Immature natural killer cell (primary cell): ENCODE measurements around the gene DISC1. TPM values are rescaled to one million over a fixed set of nuclear protein-coding genes. Genes with fewer than 3 reads are reported as not detected.

Experiments
- DNase-seq, 3 donors: peaks; one replicate each; pipeline ENCODE4 v3.0.0; 2022; ENCODE audit warnings: mixed read lengths in 1 of 3
- H3K27ac Mint-ChIP-seq, 6 donors: one replicate each; pipeline ENCODE4 v1.8.0; 2020; ENCODE audit warnings: mixed read lengths in 6 of 6, mild to moderate bottlenecking in 5 of 6, inconsistent platforms in 4 of 6, moderate library complexity in 3 of 6
- H3K27me3 Mint-ChIP-seq, 3 donors: one replicate each; pipeline ENCODE4 v1.8.0; 2020 to 2021; ENCODE audit warnings: low read depth in 3 of 3, mild to moderate bottlenecking in 3 of 3, mixed read lengths in 3 of 3, moderate library complexity in 3 of 3, inconsistent platforms in 1 of 3
- H3K36me3 Mint-ChIP-seq, 3 donors: one replicate each; pipeline ENCODE4 v1.8.0; 2020; ENCODE audit warnings: mixed read lengths in 3 of 3, inconsistent platforms in 2 of 3, mild to moderate bottlenecking in 2 of 3
- H3K4me1 Mint-ChIP-seq, 2 donors: one replicate each; pipeline ENCODE4 v1.8.0; 2020; ENCODE audit warnings: inconsistent platforms in 2 of 2, mild to moderate bottlenecking in 2 of 2, mixed read lengths in 2 of 2, moderate library complexity in 1 of 2
- H3K4me3 Mint-ChIP-seq, 5 donors: one replicate each; pipeline ENCODE4 v1.8.0; 2020; ENCODE audit warnings: mild to moderate bottlenecking in 5 of 5, mixed read lengths in 5 of 5, inconsistent platforms in 3 of 5, moderate library complexity in 3 of 5
- H3K9me3 Mint-ChIP-seq, 6 donors: one replicate each; pipeline ENCODE4 v1.8.0; 2020; ENCODE audit warnings: mild to moderate bottlenecking in 6 of 6, mixed read lengths in 6 of 6, inconsistent platforms in 4 of 6, moderate library complexity in 3 of 6
- polyA plus RNA-seq, 3 donors: library from polyadenylated mRNA; unstranded; fragments of 300-500 nt; fragmentation: Illumina TruSeq; gene quantifications; one replicate each; pipeline ENCODE4 v1.2.3, GENCODE V29; 2021

Gene DISC1
- polyA plus RNA-seq, 3 donors from 2014 or later, result 1.1 to 1.3 TPM; not detected in 1

DNA sequence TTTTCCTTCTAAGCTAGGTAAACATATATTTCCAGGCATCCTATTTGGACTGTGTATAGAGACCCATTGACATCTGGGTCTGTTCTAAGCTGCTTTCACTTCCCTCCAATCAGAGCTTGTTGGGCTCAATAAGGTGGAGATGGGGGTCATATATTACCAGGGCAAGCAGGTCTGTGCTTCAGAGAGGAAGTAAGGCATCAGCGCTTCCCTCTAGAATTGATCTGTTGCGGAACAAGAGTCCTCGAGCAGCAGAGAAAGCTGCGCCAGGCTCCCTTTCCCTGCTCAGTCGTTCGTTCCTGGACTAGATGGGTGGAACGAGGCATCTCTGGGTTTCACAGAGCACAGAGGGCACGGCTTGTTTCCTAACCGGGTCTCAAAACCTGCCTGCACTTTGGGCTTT lies 63.5 kb downstream of the DISC1 start:
- peaks cover 0 to 3% (median 0%) of the 10 kb centered on the region in 3 donors for H3K27me3 Mint-ChIP-seq
- no peak for DNase-seq
- H3K9me3 Mint-ChIP-seq, result peaks cover 0 to 8% (median 5%) of the 10 kb centered on the region in 6 donors
- H3K36me3 Mint-ChIP-seq, result peaks cover 11 to 16% (median 11%) of the 10 kb centered on the region in 3 donors
- peaks cover 0 to 4% of the 10 kb centered on the region in 2 donors for H3K4me1 Mint-ChIP-seq
- H3K27ac Mint-ChIP-seq, result no peak overlapping the region
- no peak overlapping the region for H3K4me3 Mint-ChIP-seq

DNA sequence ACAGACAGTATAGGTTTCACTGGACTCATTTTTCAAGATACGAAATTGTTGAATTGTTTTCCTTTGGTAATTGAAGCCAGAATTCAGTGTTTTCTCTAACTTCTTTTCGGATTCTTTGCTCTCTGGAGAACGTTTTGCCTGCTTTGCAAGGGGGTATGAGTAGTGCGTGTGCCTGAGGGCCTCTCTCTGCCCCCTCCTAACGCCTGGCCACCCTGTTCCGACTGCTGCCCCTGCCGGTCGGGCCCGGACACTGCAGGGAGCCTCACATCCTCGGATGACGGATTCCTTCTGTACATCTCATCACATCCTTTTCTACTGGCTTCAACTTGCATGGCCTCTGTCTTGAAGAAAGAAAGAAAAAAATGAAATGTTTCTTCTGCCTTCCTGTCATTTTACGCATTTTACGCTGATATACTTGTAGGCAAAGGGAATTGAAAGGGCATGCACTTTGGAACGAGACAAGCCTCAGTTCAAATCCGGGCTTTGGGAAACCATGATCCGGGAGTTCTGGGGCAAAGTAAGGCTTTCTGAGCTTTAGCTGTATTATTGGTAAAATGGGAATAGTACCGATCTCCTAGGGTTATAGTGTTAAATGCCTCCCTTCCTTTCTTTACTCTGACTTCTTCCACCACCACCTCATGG lies 65.1 kb downstream of the DISC1 start:
- peaks cover 0 to 5% (median 2%) of the 10 kb centered on the region in 6 donors for H3K9me3 Mint-ChIP-seq
- no peak for DNase-seq
- H3K27ac Mint-ChIP-seq, result no peak overlapping the region
- peaks cover 0 to 3% (median 0%) of the 10 kb centered on the region in 3 donors for H3K27me3 Mint-ChIP-seq
- H3K36me3 Mint-ChIP-seq, result peaks cover 9 to 15% (median 13%) of the 10 kb centered on the region in 3 donors
- H3K4me1 Mint-ChIP-seq, result peaks cover 0 to 5% of the 10 kb centered on the region in 2 donors
- H3K4me3 Mint-ChIP-seq, result no peak overlapping the region

DNA sequence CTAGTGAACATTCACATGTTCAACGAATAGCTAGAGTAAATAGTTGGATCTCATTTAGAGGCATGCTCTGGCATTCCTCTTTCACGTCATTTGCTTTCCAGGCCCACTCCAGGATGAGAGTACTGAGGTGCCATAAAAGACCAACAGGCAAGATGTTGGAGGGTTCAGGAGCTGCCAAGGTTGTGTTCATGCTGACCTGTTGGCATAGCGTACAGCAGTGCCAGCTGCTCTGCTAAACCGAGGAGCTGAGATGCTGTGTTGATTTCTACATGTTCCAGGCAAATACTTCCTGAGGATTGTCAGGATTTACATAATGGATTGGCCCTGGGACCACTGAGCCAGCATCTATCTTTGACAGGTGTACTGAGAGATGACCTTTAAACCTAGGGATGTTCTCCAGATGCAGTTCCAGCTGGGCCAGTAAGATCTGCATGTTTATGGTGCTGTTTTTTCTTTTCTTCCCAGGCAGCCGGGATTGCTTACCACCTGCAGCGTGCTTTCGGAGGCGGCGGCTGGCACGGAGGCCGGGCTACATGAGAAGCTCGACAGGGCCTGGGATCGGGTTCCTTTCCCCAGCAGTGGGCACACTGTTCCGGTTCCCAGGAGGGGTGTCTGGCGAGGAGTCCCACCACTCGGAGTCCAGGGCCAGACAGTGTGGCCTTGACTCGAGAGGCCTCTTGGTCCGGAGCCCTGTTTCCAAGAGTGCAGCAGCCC lies 66.9 kb downstream of the DISC1 start:
- Mint-ChIP-seq H3K27me3 (peaks cover 0 to 3% (median 0%) of the 10 kb centered on the region in 3 donors), H3K9me3 (no peaks in the 10 kb centered on the region), H3K4me1 (peaks cover 0 to 5% of the 10 kb centered on the region in 2 donors), H3K36me3 (peaks cover 5 to 12% (median 10%) of the 10 kb centered on the region in 3 donors), H3K27ac (no peak overlapping the region), H3K4me3 (no peak overlapping the region)
- DNase-seq, result no peak

DNA sequence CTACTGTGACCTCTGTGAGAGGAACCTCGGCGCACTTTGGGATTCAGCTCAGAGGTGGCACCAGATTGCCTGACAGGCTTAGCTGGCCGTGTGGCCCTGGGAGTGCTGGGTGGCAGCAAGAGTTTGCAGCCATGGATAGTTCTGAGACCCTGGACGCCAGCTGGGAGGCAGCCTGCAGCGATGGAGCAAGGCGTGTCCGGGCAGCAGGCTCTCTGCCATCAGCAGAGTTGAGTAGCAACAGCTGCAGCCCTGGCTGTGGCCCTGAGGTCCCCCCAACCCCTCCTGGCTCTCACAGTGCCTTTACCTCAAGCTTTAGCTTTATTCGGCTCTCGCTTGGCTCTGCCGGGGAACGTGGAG lies 67.5 kb downstream of the DISC1 start:
- Mint-ChIP-seq H3K4me1 (peaks cover 0 to 5% of the 10 kb centered on the region in 2 donors), H3K27ac (no peak overlapping the region), H3K9me3 (no peaks in the 10 kb centered on the region), H3K4me3 (no peak overlapping the region), H3K36me3 (peaks cover 5 to 10% (median 7%) of the 10 kb centered on the region in 3 donors), H3K27me3 (peaks cover 0 to 3% (median 0%) of the 10 kb centered on the region in 3 donors)
- no peak for DNase-seq

DNA sequence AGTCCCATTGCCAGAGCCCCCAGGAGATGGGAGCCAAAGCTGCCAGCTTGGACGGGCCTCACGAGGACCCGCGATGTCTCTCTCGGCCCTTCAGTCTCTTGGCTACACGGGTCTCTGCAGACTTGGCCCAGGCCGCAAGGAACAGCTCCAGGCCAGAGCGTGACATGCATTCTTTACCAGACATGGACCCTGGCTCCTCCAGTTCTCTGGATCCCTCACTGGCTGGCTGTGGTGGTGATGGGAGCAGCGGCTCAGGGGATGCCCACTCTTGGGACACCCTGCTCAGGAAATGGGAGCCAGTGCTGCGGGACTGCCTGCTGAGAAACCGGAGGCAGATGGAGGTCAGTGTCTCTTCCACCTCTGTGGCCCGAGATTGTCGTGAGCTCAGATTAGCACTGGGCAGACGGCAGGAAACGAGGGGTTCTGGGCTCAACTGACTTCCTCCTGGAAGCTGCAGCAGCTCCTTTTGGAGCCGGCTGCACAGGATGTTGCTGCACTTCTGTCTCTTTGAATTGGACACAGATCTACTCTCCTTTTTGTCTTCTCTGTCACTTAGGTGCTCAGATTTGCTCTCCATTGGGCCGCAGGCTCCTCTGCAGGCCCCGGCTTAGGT lies 68.0 kb downstream of the DISC1 start:
- Mint-ChIP-seq H3K4me1 (peaks cover 4 to 7% of the 10 kb centered on the region in 2 donors), H3K36me3 (peaks cover 5 to 10% (median 7%) of the 10 kb centered on the region in 3 donors), H3K27me3 (peaks cover 0 to 3% (median 0%) of the 10 kb centered on the region in 3 donors), H3K4me3 (no peak overlapping the region), H3K9me3 (no peaks in the 10 kb centered on the region), H3K27ac (no peak overlapping the region)
- DNase-seq, result no peak

DNA sequence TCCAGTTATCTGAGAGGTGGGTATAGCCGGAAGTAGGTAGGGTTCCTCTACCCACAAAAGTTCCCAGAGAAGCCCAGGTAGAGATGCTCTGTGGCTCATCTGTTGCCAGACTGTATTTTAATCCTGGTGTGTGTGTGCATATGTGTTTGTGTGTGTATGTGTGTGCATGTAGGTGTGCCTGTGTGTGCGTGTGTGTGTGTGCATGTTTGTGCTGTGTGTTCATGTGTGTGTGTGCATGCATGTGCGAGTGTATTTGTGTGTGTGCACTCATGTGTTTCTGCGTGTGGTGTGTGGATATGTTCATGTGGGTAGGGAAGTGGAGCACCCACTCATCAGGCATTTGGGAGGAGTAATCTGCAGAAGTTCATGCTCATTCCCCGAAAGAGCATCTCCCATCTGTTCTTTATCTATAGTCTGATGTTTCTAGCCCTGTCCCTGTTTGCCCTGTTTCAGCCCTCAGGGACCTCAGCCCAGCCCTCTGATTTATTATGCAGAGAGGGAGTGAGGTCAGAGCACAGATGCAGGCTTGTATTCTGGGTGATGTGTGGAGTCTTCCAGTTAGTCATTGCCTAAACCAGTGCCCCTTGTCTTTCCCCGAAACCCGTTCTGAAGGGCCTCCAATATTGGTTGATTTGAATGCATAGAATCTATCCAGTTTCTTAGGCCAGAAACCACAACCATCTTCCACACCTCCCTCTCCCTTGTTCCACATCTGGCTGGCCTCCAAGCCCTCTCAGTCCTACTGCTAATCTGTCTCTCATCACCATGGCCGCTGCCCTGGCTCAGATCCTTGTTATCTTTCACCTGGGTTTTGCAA lies 69.1 kb downstream of the DISC1 start:
- Mint-ChIP-seq H3K9me3 (no peaks in the 10 kb centered on the region), H3K4me1 (peaks cover 10 to 13% of the 10 kb centered on the region in 2 donors), H3K27ac (peak overlapping the region in 1 of 6 donors; percentile 23), H3K36me3 (peaks cover 5 to 11% (median 10%) of the 10 kb centered on the region in 3 donors), H3K4me3 (no peak overlapping the region), H3K27me3 (no peaks in the 10 kb centered on the region)
- DNase-seq, result no peak

DNA sequence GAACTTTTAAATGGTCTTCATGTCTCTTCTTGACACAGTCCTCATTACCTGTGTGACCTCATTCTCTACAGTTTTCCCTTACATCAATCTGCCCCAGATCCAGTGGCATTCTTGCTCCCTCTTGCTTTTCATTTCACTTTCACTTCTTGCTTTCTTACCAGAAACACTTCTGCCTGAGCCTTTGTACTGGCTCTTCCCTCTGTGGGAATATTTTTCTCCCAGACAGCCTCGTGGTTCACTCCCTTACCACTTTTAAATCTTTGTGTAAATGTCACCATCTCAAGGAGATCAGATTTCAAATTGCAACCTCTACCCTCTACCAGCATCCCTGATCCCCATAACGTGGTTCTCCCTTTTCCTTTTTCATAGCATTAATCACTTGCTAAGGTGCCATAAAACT lies 73.2 kb downstream of the DISC1 start:
- DNase-seq, result no peak
- Mint-ChIP-seq H3K36me3 (peaks cover 4 to 19% (median 13%) of the 10 kb centered on the region in 3 donors), H3K27me3 (no peaks in the 10 kb centered on the region), H3K4me1 (peaks cover 10 to 12% of the 10 kb centered on the region in 2 donors), H3K27ac (peak overlapping the region in 1 of 6 donors; percentile 17), H3K4me3 (no peak overlapping the region), H3K9me3 (no peaks in the 10 kb centered on the region)

DNA sequence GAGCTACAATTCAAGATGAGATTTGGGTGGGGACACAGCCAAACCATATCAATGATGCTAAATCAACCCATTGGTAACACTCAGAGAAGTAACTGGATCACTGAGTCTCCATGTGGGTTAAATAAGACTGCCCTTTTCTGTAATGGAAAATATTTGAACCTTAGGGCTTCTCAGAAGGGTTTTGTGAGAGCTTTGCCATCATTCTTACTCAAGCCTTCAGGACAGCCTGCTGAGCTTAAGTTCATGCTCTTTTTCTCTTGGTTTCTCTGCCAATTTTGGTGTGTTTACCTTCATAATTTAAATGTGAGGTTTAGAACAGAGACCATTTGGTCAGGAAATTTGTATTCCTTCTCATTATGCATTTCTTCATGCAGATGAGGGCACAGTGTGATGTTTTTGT lies 74.7 kb downstream of the DISC1 start:
- Mint-ChIP-seq H3K27me3 (no peaks in the 10 kb centered on the region), H3K9me3 (no peaks in the 10 kb centered on the region), H3K27ac (no peak overlapping the region), H3K36me3 (peaks cover 0 to 13% (median 8%) of the 10 kb centered on the region in 3 donors), H3K4me1 (peaks cover 8 to 10% of the 10 kb centered on the region in 2 donors), H3K4me3 (no peak overlapping the region)
- no peak for DNase-seq

DNA sequence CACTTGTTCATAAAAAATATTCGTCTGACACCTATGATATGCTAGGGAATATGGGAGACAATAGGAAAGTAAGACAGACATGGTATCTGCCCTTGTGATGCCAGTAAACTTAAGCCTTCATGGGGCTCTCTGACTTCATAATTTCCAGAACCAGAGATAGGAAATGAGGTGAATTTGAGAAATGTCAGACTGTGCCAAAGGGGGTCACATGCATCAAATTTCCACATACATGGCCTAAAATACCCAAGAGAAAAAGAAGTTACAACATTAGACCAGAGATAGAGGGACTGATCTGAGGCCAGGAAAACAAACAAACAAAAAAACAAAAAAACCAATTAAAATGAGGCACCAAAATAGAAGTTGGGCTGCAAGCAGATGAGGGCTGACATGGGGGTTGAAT lies 75.7 kb downstream of the DISC1 start:
- Mint-ChIP-seq H3K4me3 (no peak overlapping the region), H3K9me3 (no peaks in the 10 kb centered on the region), H3K36me3 (peaks cover 0 to 13% (median 8%) of the 10 kb centered on the region in 3 donors), H3K27ac (no peak overlapping the region), H3K27me3 (no peaks in the 10 kb centered on the region), H3K4me1 (peaks cover 8 to 10% of the 10 kb centered on the region in 2 donors)
- DNase-seq, result no peak

DNA sequence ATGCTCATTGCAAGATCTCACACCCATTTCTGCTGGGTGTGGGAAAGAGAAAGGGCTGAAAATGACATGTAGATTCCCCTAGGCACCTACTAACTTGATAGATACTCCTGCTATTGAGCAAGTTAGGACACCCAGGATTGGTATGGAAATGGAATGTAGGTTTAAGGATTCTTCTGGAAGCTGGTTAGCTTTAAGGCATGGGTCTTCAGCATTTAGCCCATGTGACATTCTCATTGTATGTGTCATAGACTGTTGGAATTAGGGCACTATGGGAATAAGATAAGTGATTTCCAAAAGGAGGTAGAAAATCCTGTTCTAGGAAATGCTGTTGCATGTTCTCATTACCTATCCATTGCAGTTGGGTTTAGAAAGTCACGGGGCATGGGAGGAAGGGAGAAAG lies 76.2 kb downstream of the DISC1 start:
- H3K4me3 Mint-ChIP-seq, result no peak overlapping the region
- no peak for DNase-seq
- H3K27me3 Mint-ChIP-seq, result no peaks in the 10 kb centered on the region
- no peak overlapping the region for H3K27ac Mint-ChIP-seq
- H3K4me1 Mint-ChIP-seq, result peaks cover 8 to 10% of the 10 kb centered on the region in 2 donors
- H3K9me3 Mint-ChIP-seq, result no peaks in the 10 kb centered on the region
- H3K36me3 Mint-ChIP-seq, result peaks cover 0 to 13% (median 8%) of the 10 kb centered on the region in 3 donors

DNA sequence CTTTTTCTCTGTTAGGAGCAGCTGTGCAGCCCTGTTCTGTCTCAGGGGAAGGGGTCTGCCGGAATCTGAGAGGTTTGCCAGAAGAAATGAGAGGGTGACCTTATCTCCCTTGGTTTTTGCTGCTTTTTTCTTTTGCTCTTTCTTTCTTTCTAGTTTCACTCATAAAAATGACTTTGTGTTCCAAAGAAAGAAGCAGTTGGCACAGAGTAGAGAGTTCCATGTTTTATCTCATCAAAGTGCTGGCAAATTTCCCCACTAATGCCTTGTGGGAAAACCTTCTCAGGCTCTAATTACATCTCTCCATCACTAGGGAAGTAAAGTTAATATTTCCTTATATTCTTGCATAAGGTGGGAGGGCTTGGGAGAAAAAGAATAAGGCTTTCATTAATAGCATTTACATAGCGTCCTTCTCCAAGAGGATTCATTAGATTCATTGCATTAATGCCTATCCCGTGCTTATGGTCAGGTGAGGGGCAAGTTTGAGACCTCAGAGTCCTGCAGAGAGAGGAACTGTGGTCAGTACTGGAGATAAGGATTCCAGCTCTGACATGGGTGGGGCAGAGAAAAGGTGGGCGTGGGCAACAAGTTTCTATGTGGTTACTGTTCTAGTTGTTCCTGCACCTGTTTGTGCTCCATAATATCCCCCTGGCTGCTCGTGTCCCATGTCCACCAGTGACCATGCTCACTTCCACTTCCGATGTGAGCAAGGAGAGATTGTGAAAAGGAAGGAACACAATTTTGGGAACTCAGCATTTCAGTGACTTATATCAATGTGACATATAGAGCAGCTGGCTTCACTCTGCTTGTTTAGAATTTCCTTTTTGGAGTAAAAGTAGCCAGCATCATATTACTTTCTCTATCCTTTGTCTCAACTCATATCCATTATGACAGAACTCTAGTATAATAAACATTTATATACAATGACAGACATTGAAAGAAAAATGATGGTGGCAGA lies 79.5 kb downstream of the DISC1 start:
- Mint-ChIP-seq H3K9me3 (no peaks in the 10 kb centered on the region), H3K36me3 (peaks cover 0 to 9% (median 4%) of the 10 kb centered on the region in 3 donors), H3K27ac (no peak overlapping the region), H3K4me3 (no peak overlapping the region), H3K27me3 (peaks cover 0 to 3% (median 0%) of the 10 kb centered on the region in 3 donors), H3K4me1 (no peaks in the 10 kb centered on the region)
- DNase-seq, result no peak

DNA sequence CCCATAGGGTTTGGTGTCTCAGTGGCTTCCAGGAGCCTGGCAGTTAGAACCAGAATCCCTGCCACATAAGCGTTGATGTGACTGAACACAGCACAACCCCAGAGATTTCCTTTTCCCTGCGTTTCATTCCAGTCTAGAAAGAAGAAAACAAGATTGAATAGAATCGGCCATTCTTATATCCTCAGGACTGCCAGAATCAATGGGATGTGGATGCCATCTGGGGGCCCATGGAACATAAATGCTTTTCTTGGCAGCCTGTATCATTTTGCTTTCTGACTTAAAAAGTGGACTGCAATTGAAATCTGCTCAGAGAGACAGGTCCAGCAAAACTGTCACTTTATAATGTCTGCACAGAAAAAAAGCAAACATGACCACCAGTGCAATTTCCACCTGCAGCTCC lies 80.3 kb downstream of the DISC1 start:
- Mint-ChIP-seq H3K27ac (no peak overlapping the region), H3K27me3 (peaks cover 0 to 3% (median 0%) of the 10 kb centered on the region in 3 donors), H3K4me3 (no peak overlapping the region), H3K36me3 (peaks cover 0 to 12% (median 4%) of the 10 kb centered on the region in 3 donors), H3K9me3 (no peaks in the 10 kb centered on the region), H3K4me1 (no peaks in the 10 kb centered on the region)
- no peak for DNase-seq
